Gastrocnemius medialis (tissue), 4 donors: ENCODE measurements around the gene ACTL10. TPM values are rescaled to one million over a fixed set of nuclear protein-coding genes. Genes with fewer than 3 reads are reported as not detected.

Experiments
- ATAC-seq, 2 donors: fragments of 150-250 bp; one replicate each; pipeline ENCODE4 v1.9.1; 2016
- DNase-seq, 2 donors: peaks; one replicate each; pipeline ENCODE4 v3.0.0-alpha.2; 2019
- H3K27ac ChIP-seq, 4 donors: fragments of 200-600 bp; sonication (generic); 1 replicate in 1 of 4; 2 replicates in 3 of 4; pipeline ENCODE4 v1.5.1; 2016 to 2018; ENCODE audit warnings: mild to moderate bottlenecking in 2 of 4, moderate library complexity in 1 of 4
- H3K27me3 ChIP-seq, 3 donors: fragments of 200-600 bp; sonication (generic) in 2 of 3; 1 replicate in 1 of 3; 2 replicates in 2 of 3; pipeline versions ENCODE4 v1.5.1 to v1.6.0; 2016 to 2019; ENCODE audit warnings: mild to moderate bottlenecking in 1 of 3, moderate library complexity in 1 of 3
- H3K36me3 ChIP-seq, 2 donors: fragments of 200-600 bp; sonication (generic) in 1 of 2; one replicate each; pipeline ENCODE4 v1.5.1; 2017 to 2018
- H3K4me1 ChIP-seq, 2 donors: fragments of 200-600 bp; sonication (generic) in 1 of 2; one replicate each; pipeline ENCODE4 v1.5.1; 2016 to 2017; ENCODE audit warnings: mild to moderate bottlenecking in 2 of 2
- H3K4me3 ChIP-seq, 4 donors: fragments of 200-600 bp; sonication (generic) in 3 of 4; 1 replicate in 1 of 4; 2 replicates in 3 of 4; pipeline ENCODE4 v1.5.1; 2016 to 2019; ENCODE audit warnings: mild to moderate bottlenecking in 2 of 4
- H3K9me3 ChIP-seq, 3 donors: fragments of 200-600 bp; sonication (generic) in 2 of 3; 1 replicate in 1 of 3; 2 replicates in 2 of 3; pipeline ENCODE4 v1.5.1; 2016 to 2019
- CTCF ChIP-seq, 5 experiments: fragments of 450-650 bp in 3 of 5; fragments of 200-600 bp in 2 of 5; sonication (generic) in 2 of 5; IDR thresholded peaks in 4 of 5; conservative IDR thresholded peaks in 1 of 5; 1 replicate in 4 of 5; 2 replicates in 1 of 5; pipeline ENCODE4 v1.5.1; 2016 to 2019; ENCODE audit warnings: antibody characterized with exemption in 5 of 5, mild to moderate bottlenecking in 3 of 5, moderate library complexity in 3 of 5
- POLR2A ChIP-seq, 2 donors: fragments of 450-650 bp; IDR thresholded peaks; one replicate each; pipeline ENCODE4 v1.6.1; 2017; ENCODE audit warnings: antibody characterized with exemption in 2 of 2, mild to moderate bottlenecking in 2 of 2, moderate library complexity in 2 of 2
- in situ Hi-C, 4 donors: fragments of 200-750 bp; cut with MboI; loops; one replicate each; pipeline versions ENCODE4 v1.15.0 to v1.8.0; 2017; ENCODE audit warnings: low sequenced_read_pairs in 4 of 4
- intact Hi-C: fragments of 100-400 bp; cut with DNase I; formaldehyde crosslinking; loops from one replicate; pipeline ENCODE4 v1.15.1; 2023; ENCODE audit warnings: low total_unique reads
- total RNA-seq, 4 donors: library from RNA; depleted of rRNA; stranded (reverse); fragments of >200 nt; gene quantifications; one replicate each; pipeline versions ENCODE4 v1.1.0 to v1.2.3, GENCODE V29; 2016

Gene ACTL10
- total RNA-seq, 4 donors from 2014 or later: 0.22 to 0.39 TPM; not detected in 2

GRCh38 chr20:33662172-33662571 lies 4.6 kb upstream of the ACTL10 start, which contains the start of gene C20orf144:
Gene C20orf144, plus strand, starts transcription at chr20:33662327. Its CDS starts 19 bp downstream, at chr20:33662346.
- Histone ChIP-seq H3K4me1 (peaks cover 14 to 20% of the 10 kb centered on the region in 2 donors), H3K27ac (peak within 1 kb of the TSS; percentile 76 to 82 (median 78)), H3K4me3 (peak within 1 kb of the TSS; percentile 65 to 78 (median 70)), H3K36me3 (peaks cover 0 to 31% of the 10 kb centered on the region in 2 donors), H3K27me3 (no peaks in the 10 kb centered on the region), H3K9me3 (no peaks in the 10 kb centered on the region)
- no peak for TF ChIP-seq CTCF (IDR thresholded peaks at IDR 0.05 in 4 of 5, conservative IDR thresholded peaks at IDR 0.05 in 1 of 5)
- intact Hi-C loops (loop anchor here (10.0 kb wide), 2 partner anchors 177 to 333 kb away; partner anchors contain the start of gene RALY), in situ Hi-C loops (loop anchor here in 1 of 4 donors (10.0 kb wide), 1 partner anchor 197 kb away; no protein-coding TSS in a partner anchor)
- no peak for DNase-seq
- no peak for ATAC-seq

- H3K9me3 ChIP-seq: no peaks in the 10 kb centered on the region
- peaks cover 14 to 20% of the 10 kb centered on the region in 2 donors for H3K4me1 ChIP-seq
- in situ Hi-C loops (loop anchor here in 1 of 4 donors (10.0 kb wide), 1 partner anchor 199 kb away; no protein-coding TSS in a partner anchor), intact Hi-C loops (loop anchor here (10.0 kb wide), 2 partner anchors 179 to 331 kb away; partner anchors contain the start of gene RALY)
- H3K27ac ChIP-seq: peak overlapping the region; percentile 76 to 82 (median 78)
- peak overlapping the region; percentile 65 to 78 (median 70) for H3K4me3 ChIP-seq
- TF ChIP-seq CTCF (IDR thresholded peaks at IDR 0.05 in 4 of 5, conservative IDR thresholded peaks at IDR 0.05 in 1 of 5) (peak in 1 of 5 experiments; percentile 10), POLR2A (IDR thresholded peaks at IDR 0.05) (peak; percentile 36 to 64)
- no peaks in the 10 kb centered on the region for H3K27me3 ChIP-seq
- peaks cover 0 to 19% of the 10 kb centered on the region in 2 donors for H3K36me3 ChIP-seq
- peak; percentile 47 to 60 for DNase-seq
- ATAC-seq: peak; percentile 21 to 35
These were observed 3.3 kb upstream of the ACTL10 start for GRCh38 chr20:33663161-33664084.

- peak overlapping the region; percentile 76 to 82 (median 78) for H3K27ac ChIP-seq
- intact Hi-C loops (loop anchor here (10.0 kb wide), 2 partner anchors 179 to 331 kb away; partner anchors contain the start of gene RALY), in situ Hi-C loops (loop anchor here in 1 of 4 donors (10.0 kb wide), 1 partner anchor 199 kb away; no protein-coding TSS in a partner anchor)
- H3K4me3 ChIP-seq: peak overlapping the region; percentile 65 to 78 (median 70)
- H3K27me3 ChIP-seq: no peaks in the 10 kb centered on the region
- no peak for TF ChIP-seq CTCF (IDR thresholded peaks at IDR 0.05 in 4 of 5, conservative IDR thresholded peaks at IDR 0.05 in 1 of 5)
- TF ChIP-seq POLR2A (IDR thresholded peaks at IDR 0.05): no peak
- H3K9me3 ChIP-seq: no peaks in the 10 kb centered on the region
- peaks cover 14 to 20% of the 10 kb centered on the region in 2 donors for H3K4me1 ChIP-seq
- DNase-seq (no peak), ATAC-seq (no peak)
- H3K36me3 ChIP-seq: peaks cover 0 to 16% of the 10 kb centered on the region in 2 donors
These were observed 2.5 kb upstream of the ACTL10 start for GRCh38 chr20:33664085-33664761.

- ATAC-seq (no peak), DNase-seq (no peak)
- in situ Hi-C loops: loop anchor here in 2 of 4 donors (5.0 to 10.0 kb wide), 2 partner anchors 200 to 207 kb away; no protein-coding TSS in a partner anchor
- Histone ChIP-seq H3K27ac (no peak overlapping the region), H3K9me3 (no peaks in the 10 kb centered on the region), H3K4me3 (no peak overlapping the region), H3K4me1 (peaks cover 14 to 20% of the 10 kb centered on the region in 2 donors), H3K27me3 (no peaks in the 10 kb centered on the region), H3K36me3 (peaks cover 0 to 11% of the 10 kb centered on the region in 2 donors)
- TF ChIP-seq CTCF (IDR thresholded peaks at IDR 0.05 in 4 of 5, conservative IDR thresholded peaks at IDR 0.05 in 1 of 5): no peak
- TF ChIP-seq POLR2A (IDR thresholded peaks at IDR 0.05): no peak
- intact Hi-C loops: loop anchor here (5.0 to 10.0 kb wide), 3 partner anchors 180 to 330 kb away; partner anchors contain the start of genes CDK5RAP1 and RALY
These were observed 2.0 kb upstream of the ACTL10 start for GRCh38 chr20:33664762-33665144.
